GM12801 (cell line): ENCODE measurements around the gene ZNF507.

Source experiments
- TF ChIP-seq, protein P1 (sequence below): IDR thresholded peaks from one replicate; pipeline ENCODE4 v1.5.1; 2011; ENCODE audit warnings: control low read depth; ENCODE audit not compliant: insufficient read length; ENCODE audit errors: extremely low read depth

The ZNF507 gene

DNA sequence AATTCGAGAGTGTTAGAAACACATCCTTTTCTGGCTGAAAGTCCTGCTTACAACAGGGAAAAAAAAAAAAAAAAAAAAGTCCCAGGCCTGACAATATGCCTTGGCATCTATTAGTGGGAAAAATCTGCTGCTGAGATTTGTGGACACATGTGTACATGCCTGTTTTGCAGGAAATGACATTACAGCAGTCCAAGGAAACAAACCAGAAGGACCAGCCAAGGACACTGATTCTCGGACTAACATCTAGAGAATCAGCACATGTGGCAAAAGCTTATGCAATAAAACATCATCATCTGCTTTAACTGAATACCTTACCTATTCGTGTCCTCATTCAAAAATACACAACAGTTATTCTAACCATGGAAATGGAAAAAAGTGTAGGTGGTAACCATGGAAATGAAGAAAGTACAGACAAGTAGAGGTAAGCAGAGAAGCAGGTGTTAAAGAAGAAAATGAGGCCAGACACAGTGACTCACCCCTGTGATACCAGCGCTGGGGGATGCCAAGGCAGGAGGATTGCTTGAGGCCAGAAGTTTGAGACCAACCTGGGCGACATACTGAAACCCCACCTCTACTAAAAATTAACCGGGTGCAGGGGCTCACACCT lies 50.7 kb downstream of the ZNF507 start:
- TF ChIP-seq, protein P1, sequence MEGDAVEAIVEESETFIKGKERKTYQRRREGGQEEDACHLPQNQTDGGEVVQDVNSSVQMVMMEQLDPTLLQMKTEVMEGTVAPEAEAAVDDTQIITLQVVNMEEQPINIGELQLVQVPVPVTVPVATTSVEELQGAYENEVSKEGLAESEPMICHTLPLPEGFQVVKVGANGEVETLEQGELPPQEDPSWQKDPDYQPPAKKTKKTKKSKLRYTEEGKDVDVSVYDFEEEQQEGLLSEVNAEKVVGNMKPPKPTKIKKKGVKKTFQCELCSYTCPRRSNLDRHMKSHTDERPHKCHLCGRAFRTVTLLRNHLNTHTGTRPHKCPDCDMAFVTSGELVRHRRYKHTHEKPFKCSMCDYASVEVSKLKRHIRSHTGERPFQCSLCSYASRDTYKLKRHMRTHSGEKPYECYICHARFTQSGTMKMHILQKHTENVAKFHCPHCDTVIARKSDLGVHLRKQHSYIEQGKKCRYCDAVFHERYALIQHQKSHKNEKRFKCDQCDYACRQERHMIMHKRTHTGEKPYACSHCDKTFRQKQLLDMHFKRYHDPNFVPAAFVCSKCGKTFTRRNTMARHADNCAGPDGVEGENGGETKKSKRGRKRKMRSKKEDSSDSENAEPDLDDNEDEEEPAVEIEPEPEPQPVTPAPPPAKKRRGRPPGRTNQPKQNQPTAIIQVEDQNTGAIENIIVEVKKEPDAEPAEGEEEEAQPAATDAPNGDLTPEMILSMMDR, result no peak

DNA sequence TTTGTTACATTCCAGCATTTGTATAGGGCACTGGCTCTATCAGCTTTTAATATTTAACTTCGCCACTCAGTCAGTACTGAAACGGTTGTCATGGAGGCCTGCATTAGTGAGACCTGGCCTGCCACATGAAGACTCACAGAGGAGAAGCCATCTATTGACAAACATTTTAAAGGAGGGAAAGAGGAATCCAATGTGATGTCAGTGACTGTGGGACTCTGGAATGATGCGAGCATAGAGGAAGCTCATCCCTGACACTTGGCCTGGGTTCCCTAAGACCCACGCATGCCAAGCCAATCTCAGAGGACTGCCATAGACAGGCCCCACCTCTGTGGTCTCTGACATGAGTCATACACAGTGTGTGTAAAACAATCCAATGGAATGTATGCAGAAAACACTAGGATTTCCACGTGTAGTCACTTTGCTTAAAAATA lies 52.3 kb downstream of the ZNF507 start:
- TF ChIP-seq, protein P1, result no peak

DNA sequence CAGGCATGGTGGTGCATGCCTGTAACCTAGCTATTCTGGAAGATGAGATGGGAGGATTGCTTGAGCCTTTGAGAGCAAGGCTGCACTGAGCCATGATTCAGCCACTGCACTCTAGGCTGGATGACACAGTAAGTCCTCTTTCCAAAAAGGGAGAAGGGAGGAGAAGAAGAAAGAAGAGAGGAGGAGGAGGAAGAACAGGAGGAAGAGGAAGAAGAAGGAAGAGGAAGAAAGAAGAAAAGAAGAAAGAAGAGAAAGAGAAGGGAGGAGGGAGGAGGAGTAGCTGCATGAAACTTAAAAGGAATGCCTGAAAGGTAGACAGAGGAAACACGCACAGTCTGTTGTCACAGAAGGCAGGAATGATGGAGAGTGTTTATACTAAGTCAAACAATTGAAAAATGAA lies 56.6 kb downstream of the ZNF507 start:
- TF ChIP-seq, protein P1, result no peak

DNA sequence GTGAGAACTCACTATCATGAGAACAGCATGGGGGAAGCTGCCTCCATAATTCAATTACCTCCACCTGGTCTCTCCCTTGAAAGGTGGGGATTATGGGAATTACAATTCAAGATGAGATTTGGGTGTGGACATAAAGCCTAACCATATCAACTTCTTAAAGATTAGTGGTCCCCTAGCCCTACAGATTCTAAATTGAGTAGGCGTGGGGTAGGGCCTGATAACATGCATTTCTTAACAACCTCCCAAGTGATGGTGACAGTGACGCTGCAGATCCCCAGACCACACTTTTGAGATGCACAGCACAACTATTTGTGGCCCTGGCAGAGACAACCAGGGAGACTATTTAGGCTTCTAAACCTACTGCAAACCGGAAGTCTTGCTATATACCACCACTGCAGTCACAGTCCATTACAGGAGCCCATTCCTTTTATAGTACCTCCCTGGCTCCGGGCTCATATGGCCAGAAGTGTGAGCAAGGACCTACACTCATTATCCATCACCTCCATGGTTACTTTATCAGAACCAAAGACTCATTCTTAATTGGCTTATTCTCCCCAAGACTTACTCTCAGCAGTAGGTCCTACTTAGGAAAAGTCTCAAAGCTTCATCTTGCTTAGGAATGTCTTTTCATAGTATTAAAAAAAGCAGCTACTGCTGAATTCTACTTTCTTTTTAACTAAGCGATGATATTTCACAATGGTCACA lies 58.0 kb downstream of the ZNF507 start:
- TF ChIP-seq, protein P1, result no peak

DNA sequence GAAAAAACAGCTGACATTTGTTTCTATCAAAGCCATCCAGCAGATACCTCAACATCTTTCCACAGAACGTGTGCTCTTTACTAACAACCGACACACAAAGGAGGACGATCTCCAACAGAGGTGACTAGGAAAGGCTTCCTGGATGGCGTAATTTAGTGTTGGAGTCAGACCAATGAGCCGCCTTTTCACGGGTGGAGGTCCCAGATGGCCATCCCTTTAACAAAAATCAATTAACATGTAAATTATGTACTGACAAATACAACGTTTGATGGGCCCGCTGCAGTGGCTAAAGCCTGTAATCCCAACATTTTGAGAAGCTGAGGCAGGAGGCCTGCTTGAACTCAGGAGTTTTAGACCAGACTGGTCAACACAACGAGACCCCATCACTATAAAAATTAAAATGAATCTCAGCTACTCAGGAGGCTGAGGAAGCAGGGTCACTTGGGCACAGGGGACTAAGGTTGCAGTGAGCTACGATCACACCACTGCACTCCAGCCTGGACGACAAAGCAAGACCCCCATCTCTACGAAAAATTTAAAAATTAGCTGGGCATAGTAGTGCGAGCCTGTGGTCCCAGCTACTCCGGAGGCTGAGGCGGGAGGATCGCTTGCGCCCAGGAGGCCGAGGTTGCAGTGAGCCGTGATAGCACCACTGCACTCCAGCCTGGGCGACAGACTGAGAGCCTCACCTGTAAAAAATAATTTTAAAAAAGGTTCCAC lies 59.0 kb downstream of the ZNF507 start:
- TF ChIP-seq, protein P1, result no peak

DNA sequence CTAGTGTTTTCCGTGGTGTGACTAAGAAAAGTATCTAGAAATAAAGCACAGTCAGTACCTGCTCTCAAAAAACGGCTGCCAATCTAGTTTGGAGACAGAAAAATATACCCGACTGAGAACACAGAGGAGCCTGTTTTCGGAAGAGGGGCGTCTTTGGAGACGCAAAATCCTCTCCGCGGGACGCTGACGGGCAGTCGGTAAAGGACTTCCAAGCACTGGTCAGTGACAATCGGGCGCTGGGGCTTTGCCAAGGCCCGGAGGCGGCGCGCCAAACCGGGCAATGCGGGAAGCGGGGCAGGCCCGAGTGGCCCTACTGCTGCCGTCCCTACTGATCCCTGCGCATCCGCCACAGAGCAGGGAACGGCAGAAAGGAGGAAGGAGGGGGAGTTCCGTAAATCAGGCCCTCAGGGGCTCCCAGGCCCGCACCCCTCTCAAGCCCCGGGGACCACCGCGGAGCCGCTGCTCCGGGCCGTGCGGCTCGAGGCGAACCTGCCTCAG lies 59.6 kb downstream of the ZNF507 start:
- TF ChIP-seq, protein P1, result no peak

DNA sequence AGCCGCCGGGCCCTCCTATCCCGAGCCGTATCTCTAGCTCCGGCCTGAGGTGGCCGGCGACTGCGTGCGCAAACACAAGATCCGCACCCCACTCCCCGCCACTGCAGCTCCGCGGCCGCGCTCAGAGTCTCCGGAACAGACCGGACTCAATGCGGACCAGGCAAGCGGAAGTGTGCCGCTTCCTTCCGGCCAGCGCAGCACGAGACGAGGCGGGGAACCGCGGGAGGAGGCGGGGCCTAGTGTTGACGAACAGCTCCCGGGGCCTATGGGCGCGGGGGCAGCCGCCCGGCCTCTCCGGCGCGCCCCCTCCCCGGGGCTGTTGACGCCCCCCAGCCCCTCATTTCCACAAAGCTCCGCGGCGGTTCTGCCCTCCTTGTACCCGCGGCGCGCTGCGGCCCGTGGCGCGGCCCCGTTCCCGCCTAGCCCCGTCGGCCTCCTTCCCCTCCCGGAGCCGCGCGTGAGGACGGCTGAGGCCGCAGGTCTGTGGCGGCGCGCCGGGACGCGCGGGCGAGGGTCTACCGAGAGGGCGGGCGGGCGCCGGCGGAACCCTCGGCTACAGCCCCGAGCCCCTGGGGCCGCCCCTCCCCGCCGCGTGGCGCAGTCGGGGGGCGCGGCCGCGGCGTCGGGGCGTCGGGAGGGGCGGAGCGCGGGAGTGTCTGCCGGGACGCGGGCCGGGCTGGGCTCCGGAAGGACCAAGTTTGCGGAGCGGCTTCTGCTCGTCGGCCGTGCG lies 60.2 kb downstream of the ZNF507 start, which contains the start of gene DPY19L3:
TSS of gene DPY19L3 (plus strand) at position 340 of the 730 bp plus-strand sequence. CDS start 2,484 bp downstream, outside the sequence.
- TF ChIP-seq, protein P1, result no peak
